Astrocyte of the cerebellum (primary cell): Measurements from ENCODE around the gene STXBP6.

Experiments
- DNase-seq: peaks from one replicate; pipeline ENCODE4 v3.0.0-alpha.2; 2011; ENCODE audit warnings: low read depth
- H3K4me3 ChIP-seq: 2 replicates; pipeline ENCODE4 v1.5.1; 2011; ENCODE audit warnings: mild to moderate bottlenecking, low read depth, low read length, moderate library complexity
- CTCF ChIP-seq: IDR thresholded peaks from 2 replicates; pipeline ENCODE4 v1.5.1; 2012; ENCODE audit warnings: low read length, low read depth, moderate library complexity, mild to moderate bottlenecking; ENCODE audit errors: missing control alignments
- in situ Hi-C: cut with HindIII; loops from 2 replicates; pipeline ENCODE4 v1.10.0; 2017; ENCODE audit warnings: low sequenced_read_pairs

Gene STXBP6

GRCh38 chr14:24935796-24936195 is 114.2 kb downstream of the STXBP6 start:
- TF ChIP-seq CTCF: no peak
- DNase-seq: no peak
- H3K4me3 ChIP-seq: no peak overlapping the region
- in situ Hi-C loops: no loop called here

DNA sequence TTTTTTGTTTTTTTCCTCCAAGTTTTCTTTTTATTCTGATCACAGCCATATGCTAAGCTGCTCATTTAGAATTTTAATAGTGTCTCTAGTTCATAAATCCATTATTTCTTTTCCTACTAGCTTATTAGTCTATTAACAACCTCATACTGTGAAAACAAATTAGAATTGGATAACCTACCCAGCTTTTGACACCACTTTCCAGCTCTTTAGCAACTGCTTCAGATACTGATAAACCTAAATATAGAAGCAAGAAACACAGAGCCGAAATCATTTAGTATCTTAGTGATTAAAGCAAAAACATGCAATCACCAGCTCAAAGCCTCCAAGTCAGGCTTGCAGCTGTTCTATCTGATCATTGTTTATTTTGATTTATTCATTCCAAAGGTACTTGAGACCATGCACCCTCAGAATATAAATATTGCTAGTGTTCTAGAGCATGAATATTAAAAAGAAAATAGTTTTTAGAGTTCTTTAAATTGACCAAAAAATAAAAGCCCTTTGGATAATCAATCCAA is 121.5 kb downstream of the STXBP6 start:
- H3K4me3 ChIP-seq: no peak overlapping the region
- no peak for DNase-seq
- no peak for TF ChIP-seq CTCF
- in situ Hi-C loops: no loop called here

GRCh38 chr14:24927809-24928208 is 122.1 kb downstream of the STXBP6 start:
- DNase-seq: no peak
- no peak overlapping the region for H3K4me3 ChIP-seq
- in situ Hi-C loops: no loop called here
- no peak for TF ChIP-seq CTCF

- H3K4me3 ChIP-seq: no peak overlapping the region
- DNase-seq: no peak
- no peak for TF ChIP-seq CTCF
- in situ Hi-C loops: no loop called here
These were observed 124.1 kb downstream of the STXBP6 start for GRCh38 chr14:24925771-24926374.

DNA sequence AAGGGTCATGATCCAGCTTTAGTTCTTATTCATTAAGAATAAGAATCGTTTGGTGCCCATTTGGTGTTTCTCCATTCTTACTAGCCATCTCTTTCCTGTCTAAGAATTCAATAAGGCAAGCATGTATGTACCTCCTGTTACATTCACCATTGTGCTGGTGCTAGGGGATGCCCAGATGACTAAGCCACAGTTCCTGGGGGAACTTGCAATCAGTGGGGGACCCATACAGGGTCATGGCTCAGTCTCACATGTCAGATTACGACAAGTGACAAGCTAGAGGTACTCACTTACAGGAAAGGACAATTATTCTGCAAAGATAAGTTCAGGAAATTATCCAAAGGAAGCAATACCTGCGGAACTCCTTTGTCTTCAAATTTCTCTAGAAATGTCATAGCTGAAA is 125.4 kb downstream of the STXBP6 start:
- DNase-seq: no peak
- in situ Hi-C loops: no loop called here
- no peak for TF ChIP-seq CTCF
- H3K4me3 ChIP-seq: no peak overlapping the region

DNA sequence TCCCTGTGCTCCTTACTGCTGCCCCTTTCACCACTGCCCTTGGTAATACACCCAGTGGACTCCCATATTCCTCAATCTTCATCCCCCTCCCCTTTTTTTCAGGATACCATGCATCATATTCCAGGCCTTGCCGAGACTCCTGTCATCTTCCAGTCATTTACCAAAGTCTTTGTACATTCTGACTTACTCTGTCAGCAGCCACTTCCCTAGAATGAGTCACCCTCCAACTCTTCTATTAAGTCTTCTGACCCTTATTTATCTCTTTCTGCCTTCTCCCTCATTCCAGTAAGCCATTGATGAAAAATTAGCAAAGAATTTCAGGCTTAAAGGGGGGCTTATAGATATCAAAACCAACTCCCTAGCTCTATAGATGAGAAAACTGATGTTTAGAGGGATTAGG is 128.0 kb downstream of the STXBP6 start:
- no peak for TF ChIP-seq CTCF
- no peak overlapping the region for H3K4me3 ChIP-seq
- DNase-seq: no peak
- in situ Hi-C loops: no loop called here
